Measurements from ENCODE around the gene DLX6.

The DLX6 gene

GRCh38 chr7:97005183-97006054 lies at the start of gene DLX6:
Gene DLX6, plus strand, starts transcription at chr7:97005553. Its CDS starts 425 bp downstream, at chr7:97005978.
- H3K4me3 Mint-ChIP-seq: peak within 1 kb of the TSS; percentile 60
- ATAC-seq: no peak
- H3K9me3 Mint-ChIP-seq: no peaks in the 10 kb centered on the region
- peaks cover 94% of the 10 kb centered on the region for H3K27me3 Mint-ChIP-seq
- H3K36me3 Mint-ChIP-seq: no peaks in the 10 kb centered on the region
- H3K4me1 Mint-ChIP-seq: peaks cover 17% of the 10 kb centered on the region
- H3K27ac Mint-ChIP-seq: no peak within 1 kb of the TSS

GRCh38 chr7:96959135-96959534 lies 46.2 kb upstream of the DLX6 start:
- no peaks in the 10 kb centered on the region for H3K9me3 Mint-ChIP-seq
- H3K27ac Mint-ChIP-seq: no peak overlapping the region
- no peaks in the 10 kb centered on the region for H3K36me3 Mint-ChIP-seq
- no peak for ATAC-seq
- H3K27me3 Mint-ChIP-seq: peaks cover under 1% of the 10 kb centered on the region
- no peaks in the 10 kb centered on the region for H3K4me1 Mint-ChIP-seq
- H3K4me3 Mint-ChIP-seq: no peak overlapping the region

GRCh38 chr7:96962221-96962885 lies 43.0 kb upstream of the DLX6 start:
- Mint-ChIP-seq H3K4me3 (no peak overlapping the region), H3K9me3 (peaks cover 3% of the 10 kb centered on the region), H3K36me3 (no peaks in the 10 kb centered on the region), H3K27me3 (peaks cover 9% of the 10 kb centered on the region), H3K4me1 (no peaks in the 10 kb centered on the region), H3K27ac (no peak overlapping the region)
- ATAC-seq: peak; percentile 24

- H3K4me3 Mint-ChIP-seq: no peak overlapping the region
- H3K36me3 Mint-ChIP-seq: no peaks in the 10 kb centered on the region
- H3K9me3 Mint-ChIP-seq: peaks cover 3% of the 10 kb centered on the region
- no peak overlapping the region for H3K27ac Mint-ChIP-seq
- no peak for ATAC-seq
- peaks cover 38% of the 10 kb centered on the region for H3K27me3 Mint-ChIP-seq
- H3K4me1 Mint-ChIP-seq: no peaks in the 10 kb centered on the region
Measured at GRCh38 chr7:96968981-96969380, 36.4 kb upstream of the DLX6 start.

GRCh38 chr7:96970739-96971138 lies 34.6 kb upstream of the DLX6 start:
- no peak overlapping the region for H3K4me3 Mint-ChIP-seq
- H3K27ac Mint-ChIP-seq: no peak overlapping the region
- peaks cover 31% of the 10 kb centered on the region for H3K27me3 Mint-ChIP-seq
- ATAC-seq: peak; percentile 13
- no peaks in the 10 kb centered on the region for H3K4me1 Mint-ChIP-seq
- H3K9me3 Mint-ChIP-seq: no peaks in the 10 kb centered on the region
- no peaks in the 10 kb centered on the region for H3K36me3 Mint-ChIP-seq

- Mint-ChIP-seq H3K27me3 (peaks cover 20% of the 10 kb centered on the region), H3K36me3 (no peaks in the 10 kb centered on the region), H3K4me3 (no peak overlapping the region), H3K4me1 (no peaks in the 10 kb centered on the region), H3K9me3 (no peaks in the 10 kb centered on the region), H3K27ac (no peak overlapping the region)
- no peak for ATAC-seq
Measured at GRCh38 chr7:96973986-96974385, 31.4 kb upstream of the DLX6 start.

- H3K4me3 Mint-ChIP-seq: no peak overlapping the region
- no peak for ATAC-seq
- H3K36me3 Mint-ChIP-seq: no peaks in the 10 kb centered on the region
- H3K9me3 Mint-ChIP-seq: no peaks in the 10 kb centered on the region
- H3K4me1 Mint-ChIP-seq: no peaks in the 10 kb centered on the region
- no peak overlapping the region for H3K27ac Mint-ChIP-seq
- peaks cover 25% of the 10 kb centered on the region for H3K27me3 Mint-ChIP-seq
Measured at GRCh38 chr7:96976106-96976505, 29.2 kb upstream of the DLX6 start.

GRCh38 chr7:96977445-96977844 lies 27.9 kb upstream of the DLX6 start:
- ATAC-seq: no peak

GRCh38 chr7:96979551-96980276 lies 25.6 kb upstream of the DLX6 start:
- Mint-ChIP-seq H3K27me3 (peaks cover 13% of the 10 kb centered on the region), H3K4me3 (no peak overlapping the region), H3K4me1 (no peaks in the 10 kb centered on the region), H3K36me3 (no peaks in the 10 kb centered on the region), H3K9me3 (no peaks in the 10 kb centered on the region), H3K27ac (no peak overlapping the region)
- ATAC-seq: no peak

More at GRCh38 chr7:96977445-96977844, 27.9 kb upstream of the DLX6 start:
- H3K4me3 Mint-ChIP-seq: no peak overlapping the region
- H3K27me3 Mint-ChIP-seq: peaks cover 25% of the 10 kb centered on the region
- no peaks in the 10 kb centered on the region for H3K4me1 Mint-ChIP-seq
- H3K9me3 Mint-ChIP-seq: no peaks in the 10 kb centered on the region
- no peaks in the 10 kb centered on the region for H3K36me3 Mint-ChIP-seq
- no peak overlapping the region for H3K27ac Mint-ChIP-seq

GRCh38 chr7:96982586-96982985 lies 22.8 kb upstream of the DLX6 start:
- Mint-ChIP-seq H3K27me3 (peaks cover 23% of the 10 kb centered on the region), H3K4me1 (no peaks in the 10 kb centered on the region)

GRCh38 chr7:96985992-96986391 lies 19.4 kb upstream of the DLX6 start:
- H3K27ac Mint-ChIP-seq: no peak overlapping the region
- H3K4me3 Mint-ChIP-seq: no peak overlapping the region
- no peak for ATAC-seq
- peaks cover 35% of the 10 kb centered on the region for H3K27me3 Mint-ChIP-seq
- no peaks in the 10 kb centered on the region for H3K36me3 Mint-ChIP-seq
- H3K4me1 Mint-ChIP-seq: no peaks in the 10 kb centered on the region
- no peaks in the 10 kb centered on the region for H3K9me3 Mint-ChIP-seq

More at GRCh38 chr7:96982586-96982985, 22.8 kb upstream of the DLX6 start:
- ATAC-seq: no peak
- Mint-ChIP-seq H3K9me3 (no peaks in the 10 kb centered on the region), H3K27ac (no peak overlapping the region), H3K36me3 (no peaks in the 10 kb centered on the region), H3K4me3 (no peak overlapping the region)

- no peaks in the 10 kb centered on the region for H3K36me3 Mint-ChIP-seq
- H3K27me3 Mint-ChIP-seq: peaks cover 43% of the 10 kb centered on the region
- no peaks in the 10 kb centered on the region for H3K9me3 Mint-ChIP-seq
- no peak for ATAC-seq
- H3K4me3 Mint-ChIP-seq: no peak overlapping the region
- no peaks in the 10 kb centered on the region for H3K4me1 Mint-ChIP-seq
- no peak overlapping the region for H3K27ac Mint-ChIP-seq
Measured at GRCh38 chr7:96986901-96987300, 18.5 kb upstream of the DLX6 start.

- ATAC-seq: no peak
- Mint-ChIP-seq H3K9me3 (peaks cover under 1% of the 10 kb centered on the region), H3K36me3 (peaks cover 4% of the 10 kb centered on the region), H3K4me1 (peaks cover 3% of the 10 kb centered on the region), H3K27me3 (peaks cover 52% of the 10 kb centered on the region), H3K27ac (no peak overlapping the region), H3K4me3 (no peak overlapping the region)
Measured at GRCh38 chr7:96987719-96988118, 17.6 kb upstream of the DLX6 start.

GRCh38 chr7:96989241-96989858 lies 16.0 kb upstream of the DLX6 start:
- Mint-ChIP-seq H3K36me3 (peaks cover 7% of the 10 kb centered on the region), H3K27me3 (peaks cover 68% of the 10 kb centered on the region), H3K4me1 (peaks cover 6% of the 10 kb centered on the region), H3K4me3 (no peak overlapping the region), H3K27ac (no peak overlapping the region), H3K9me3 (peaks cover 4% of the 10 kb centered on the region)
- no peak for ATAC-seq

GRCh38 chr7:96989859-96990317 lies 15.5 kb upstream of the DLX6 start:
- peaks cover 73% of the 10 kb centered on the region for H3K27me3 Mint-ChIP-seq
- H3K9me3 Mint-ChIP-seq: peaks cover 4% of the 10 kb centered on the region
- ATAC-seq: no peak
- H3K4me3 Mint-ChIP-seq: no peak overlapping the region
- peaks cover 7% of the 10 kb centered on the region for H3K36me3 Mint-ChIP-seq
- no peak overlapping the region for H3K27ac Mint-ChIP-seq
- H3K4me1 Mint-ChIP-seq: peaks cover 6% of the 10 kb centered on the region
